SK-N-MC (cell line): Measurements from ENCODE around the gene ADARB2.

Experiments
- EZH2 ChIP-seq: fragments of 200-600 bp; sonication (generic); IDR thresholded peaks from one replicate; pipeline ENCODE4 v1.6.1; 2017; ENCODE audit warnings: antibody characterized with exemption
- FOXP2 ChIP-seq: optimal IDR thresholded peaks from 2 replicates; pipeline ENCODE3; 2011; ENCODE audit warnings: mild to moderate bottlenecking, moderate library complexity; ENCODE audit not compliant: insufficient read depth; ENCODE audit errors: extremely low read length, control extremely low read depth
- POLR2AphosphoS5 ChIP-seq: IDR thresholded peaks from 2 replicates; pipeline ENCODE4 v1.6.1; 2012; ENCODE audit warnings: mild to moderate bottlenecking, low read depth, low read length, borderline replicate concordance

DNA sequence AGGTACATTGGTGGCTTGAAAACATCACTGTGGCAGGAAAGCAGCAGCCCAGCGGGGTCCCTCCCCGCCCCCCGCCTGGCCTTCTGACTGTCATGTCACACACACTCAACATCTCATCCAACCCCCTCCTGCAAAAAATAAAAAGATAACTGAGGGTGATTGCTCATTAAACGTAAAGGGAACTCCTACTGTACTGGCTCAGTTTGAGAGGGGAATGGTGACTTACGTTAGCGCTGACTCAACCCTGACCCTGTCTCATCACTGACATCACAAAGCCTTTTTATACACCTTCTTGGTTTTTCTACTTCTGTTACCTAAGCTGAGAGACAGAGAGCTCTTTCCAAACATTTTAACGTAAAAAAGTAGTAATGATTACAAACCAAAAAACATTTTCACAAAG is 48.8 kb downstream of the ADARB2 start:
- no peak for TF ChIP-seq POLR2AphosphoS5
- TF ChIP-seq EZH2 = no peak
- no peak for TF ChIP-seq FOXP2
